ENCODE measurements around the gene BCL7B. TPM values are rescaled to one million over a fixed set of nuclear protein-coding genes. Genes with fewer than 3 reads are reported as not detected.

Gene BCL7B
- total and polyA plus RNA-seq, 10 of the 15 experiments (the other 5 are each of a cell fraction or from before 2014, with no cell fraction given), result 10.9 to 61.8 (median 50.2) TPM

GRCh38 chr7:73522105-73522872 is 35.2 kb downstream of the BCL7B start, which contains the start of gene BAZ1B (continued):
- no peak for TF ChIP-seq ZNF592 (IDR thresholded peaks at IDR 0.05)
- TF ChIP-seq POU2F2 (IDR thresholded peaks at IDR 0.05; ENCODE audit: borderline replicate concordance, low read depth, low read length), result peak; percentile 59; the same call in 1 of the 3 replicates
- TF ChIP-seq SP1 (IDR thresholded peaks at IDR 0.05; ENCODE audit: low read depth, low read length), result peak; percentile 99
- TF ChIP-seq CUX1 (IDR thresholded peaks at IDR 0.05; ENCODE audit: insufficient replicate concordance, low read depth, low read length), result no peak
- no peak for TF ChIP-seq SIX5 (IDR thresholded peaks at IDR 0.05; ENCODE audit: low read depth, low read length, severe bottlenecking)
- TF ChIP-seq CTCF (IDR thresholded peaks at IDR 0.05 in 2 of 3, conservative IDR thresholded peaks at IDR 0.05 in 1 of 3; ENCODE audit: control insufficient read depth in 2 of 3, extremely low read depth in 1 of 3, insufficient read depth in 1 of 3, low read depth in 3 of 3, low read length in 3 of 3), result no peak
- peak; percentile 97 for TF ChIP-seq NR2C1 (IDR thresholded peaks at IDR 0.05)
- TF ChIP-seq MEF2A (IDR thresholded peaks at IDR 0.05; ENCODE audit: insufficient read depth, low read depth, low read length), result 0 out of 2 replicates have a peak, but pooled peaks have one; percentile 30
- peak; percentile 76 for TF ChIP-seq SMAD1 (IDR thresholded peaks at IDR 0.05; ENCODE audit: low read depth, partially characterized antibody)
- no peak for TF ChIP-seq HSF1 (IDR thresholded peaks at IDR 0.05; ENCODE audit: low read depth, low read length)
- TF ChIP-seq CREB1 (IDR thresholded peaks at IDR 0.05; ENCODE audit: low read depth), result peak; percentile 80
